GM12872 (cell line): ENCODE data around the gene SPATA13.

Source experiments
- TF ChIP-seq, protein P1 (sequence below): IDR thresholded peaks from 3 replicates; pipeline ENCODE4 v1.5.1; 2011; ENCODE audit warnings: low read depth, mild to moderate bottlenecking, low read length, moderate library complexity; ENCODE audit not compliant: insufficient read depth

Gene SPATA13

DNA sequence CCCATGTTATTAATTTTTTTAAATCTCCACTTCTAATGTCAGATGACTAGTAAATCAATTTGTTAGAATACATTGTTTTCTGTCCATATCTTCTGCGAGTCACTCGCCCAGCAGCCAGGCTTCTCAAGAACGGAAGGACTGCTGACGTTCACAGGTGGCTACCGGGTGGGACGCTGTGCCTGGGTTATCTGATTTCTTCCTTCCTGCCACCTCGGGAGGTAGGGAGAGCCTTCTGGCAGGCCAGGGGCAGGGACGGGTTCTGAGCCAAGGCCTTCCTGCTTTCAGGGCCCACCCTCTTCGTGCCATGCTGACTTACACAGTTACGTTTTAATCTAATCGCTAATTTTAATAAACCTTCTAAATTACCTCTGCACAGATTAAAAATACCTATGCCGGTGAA is 140.9 kb downstream of the SPATA13 start:
- TF ChIP-seq, protein P1, sequence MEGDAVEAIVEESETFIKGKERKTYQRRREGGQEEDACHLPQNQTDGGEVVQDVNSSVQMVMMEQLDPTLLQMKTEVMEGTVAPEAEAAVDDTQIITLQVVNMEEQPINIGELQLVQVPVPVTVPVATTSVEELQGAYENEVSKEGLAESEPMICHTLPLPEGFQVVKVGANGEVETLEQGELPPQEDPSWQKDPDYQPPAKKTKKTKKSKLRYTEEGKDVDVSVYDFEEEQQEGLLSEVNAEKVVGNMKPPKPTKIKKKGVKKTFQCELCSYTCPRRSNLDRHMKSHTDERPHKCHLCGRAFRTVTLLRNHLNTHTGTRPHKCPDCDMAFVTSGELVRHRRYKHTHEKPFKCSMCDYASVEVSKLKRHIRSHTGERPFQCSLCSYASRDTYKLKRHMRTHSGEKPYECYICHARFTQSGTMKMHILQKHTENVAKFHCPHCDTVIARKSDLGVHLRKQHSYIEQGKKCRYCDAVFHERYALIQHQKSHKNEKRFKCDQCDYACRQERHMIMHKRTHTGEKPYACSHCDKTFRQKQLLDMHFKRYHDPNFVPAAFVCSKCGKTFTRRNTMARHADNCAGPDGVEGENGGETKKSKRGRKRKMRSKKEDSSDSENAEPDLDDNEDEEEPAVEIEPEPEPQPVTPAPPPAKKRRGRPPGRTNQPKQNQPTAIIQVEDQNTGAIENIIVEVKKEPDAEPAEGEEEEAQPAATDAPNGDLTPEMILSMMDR = no peak

- TF ChIP-seq, protein P1 = no peak
Observed at GRCh38 chr13:24301911-24302310, 141.4 kb downstream of the SPATA13 start.

GRCh38 chr13:24304620-24305019 is 144.1 kb downstream of the SPATA13 start:
- TF ChIP-seq, protein P1 = no peak

- TF ChIP-seq, protein P1 = no peak
Observed at GRCh38 chr13:24306632-24307031, 146.1 kb downstream of the SPATA13 start.

GRCh38 chr13:24307211-24308067 is 146.9 kb downstream of the SPATA13 start:
- TF ChIP-seq, protein P1 = no peak

DNA sequence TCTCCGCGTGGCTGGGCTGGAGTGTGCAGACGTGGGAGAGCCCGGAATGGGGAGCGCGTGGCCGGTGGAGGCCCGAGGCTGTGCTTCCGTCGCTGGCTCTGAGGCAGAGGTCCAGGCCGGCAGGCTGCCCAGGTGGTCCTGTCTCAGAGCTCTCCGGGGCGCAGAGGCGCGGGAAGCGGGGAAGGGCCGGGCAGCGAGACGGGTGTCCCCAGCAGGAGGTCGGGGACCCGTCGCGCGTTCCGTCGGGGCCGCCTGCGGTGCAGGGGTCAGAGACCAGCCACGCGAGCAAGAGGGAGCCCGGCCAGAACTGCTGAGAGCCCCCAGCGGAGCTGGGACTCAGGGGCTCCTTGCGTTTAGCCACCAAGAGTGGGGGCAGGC is 147.5 kb downstream of the SPATA13 start:
- TF ChIP-seq, protein P1 = no peak

- TF ChIP-seq, protein P1 = no peak
Observed at GRCh38 chr13:24308488-24309020, 148.0 kb downstream of the SPATA13 start.
